Naive thymus-derived CD8-positive, alpha-beta T cell (primary cell): Measurements from ENCODE around the gene ALCAM. TPM values are rescaled to one million over a fixed set of nuclear protein-coding genes. Genes with fewer than 3 reads are reported as not detected.

ENCODE experiments used
- ATAC-seq, 2 donors: fragments of 150-1000 bp; cut with Tn5 transposase in 1 of 2; sonication (Bioruptor Pico), chemical (Tn5 transposase) in 1 of 2; 1 replicate in 1 of 2; 2 replicates in 1 of 2; pipeline ENCODE4 v1.10.0; 2021; ENCODE audit warnings: mild to moderate bottlenecking in 2 of 2, moderate library complexity in 2 of 2
- POLR2A ChIA-PET: fragments of 350-600 bp; sonication (Branson Sonifier 250); formaldehyde crosslinking; loops from one replicate; lab custom pipeline; 2021; ENCODE audit warnings: antibody characterized with exemption; lab: Charles Lee
- DNase-seq, 10 donors: peaks; one replicate each; pipeline versions ENCODE4 v3.0.0 to v3.0.0-alpha.2; 2020 to 2022
- H3K27ac Mint-ChIP-seq, 10 donors: one replicate each; pipeline ENCODE4 v1.8.0; 2020 to 2022; ENCODE audit warnings: mild to moderate bottlenecking in 10 of 10, mixed read lengths in 10 of 10, moderate library complexity in 4 of 10, inconsistent platforms in 1 of 10
- H3K27me3 Mint-ChIP-seq, 5 donors: one replicate each; pipeline ENCODE4 v1.8.0; 2021 to 2022; ENCODE audit warnings: mixed read lengths in 5 of 5
- H3K36me3 Mint-ChIP-seq, 3 donors: one replicate each; pipeline ENCODE4 v1.8.0; 2020 to 2022; ENCODE audit warnings: mixed read lengths in 3 of 3, mild to moderate bottlenecking in 2 of 3, inconsistent platforms in 1 of 3
- H3K4me1 Mint-ChIP-seq, 4 donors: one replicate each; pipeline ENCODE4 v1.8.0; 2021 to 2022; ENCODE audit warnings: mixed read lengths in 4 of 4
- H3K4me3 Mint-ChIP-seq, 10 donors: one replicate each; pipeline ENCODE4 v1.8.0; 2020 to 2022; ENCODE audit warnings: mild to moderate bottlenecking in 10 of 10, mixed read lengths in 10 of 10, moderate library complexity in 6 of 10, inconsistent platforms in 1 of 10
- H3K9me3 Mint-ChIP-seq, 9 donors: one replicate each; pipeline ENCODE4 v1.8.0; 2020 to 2022; ENCODE audit warnings: mixed read lengths in 9 of 9, mild to moderate bottlenecking in 3 of 9, inconsistent platforms in 1 of 9, moderate library complexity in 1 of 9
- polyA plus RNA-seq, 3 donors: library from polyadenylated mRNA; unstranded; fragments of 300-500 nt; fragmentation: Illumina TruSeq; gene quantifications; one replicate each; pipeline ENCODE4 v1.2.3, GENCODE V29; 2021
- total RNA-seq, 8 experiments: library from RNA in 2 of 8; stranded (reverse) in 2 of 8; gene quantifications; one replicate each; pipeline ENCODE4 v1.2.3 and lab custom pipeline; 2021 to 2026

The ALCAM gene
- total and polyA plus RNA-seq, 5 experiments from 2014 or later = 0.41 to 3.1 (median 1.8) TPM

GRCh38 chr3:105362021-105362665 lies 4.6 kb upstream of the ALCAM start:
- Mint-ChIP-seq H3K36me3 (no peaks in the 10 kb centered on the region), H3K4me1 (peaks cover 10 to 15% (median 12%) of the 10 kb centered on the region in 4 donors), H3K4me3 (no peak overlapping the region), H3K9me3 (no peaks in the 10 kb centered on the region), H3K27ac (no peak overlapping the region), H3K27me3 (peaks cover 9 to 24% (median 11%) of the 10 kb centered on the region in 5 donors)
- POLR2A ChIA-PET = no interaction called here
- ATAC-seq (no peak), DNase-seq (no peak)

GRCh38 chr3:105364128-105364527 lies 2.6 kb upstream of the ALCAM start:
- POLR2A ChIA-PET = no interaction called here
- no peak overlapping the region for H3K27ac Mint-ChIP-seq
- no peak overlapping the region for H3K4me3 Mint-ChIP-seq
- no peak for ATAC-seq
- H3K36me3 Mint-ChIP-seq = no peaks in the 10 kb centered on the region
- H3K27me3 Mint-ChIP-seq = peaks cover 8 to 21% (median 10%) of the 10 kb centered on the region in 5 donors
- DNase-seq = no peak
- no peaks in the 10 kb centered on the region for H3K9me3 Mint-ChIP-seq
- H3K4me1 Mint-ChIP-seq = peaks cover 21 to 30% (median 23%) of the 10 kb centered on the region in 4 donors

- ATAC-seq = no peak
- no peak for DNase-seq
- H3K4me1 Mint-ChIP-seq = peaks cover 24 to 38% (median 29%) of the 10 kb centered on the region in 4 donors
- no peaks in the 10 kb centered on the region for H3K36me3 Mint-ChIP-seq
- peak overlapping the region in 8 of 10 donors; percentile 15 to 97 (median 91) for H3K4me3 Mint-ChIP-seq
- POLR2A ChIA-PET = no interaction called here
- peaks cover 7 to 19% (median 10%) of the 10 kb centered on the region in 5 donors for H3K27me3 Mint-ChIP-seq
- H3K27ac Mint-ChIP-seq = no peak overlapping the region
- H3K9me3 Mint-ChIP-seq = no peaks in the 10 kb centered on the region
Measured at GRCh38 chr3:105365081-105365390, 1.7 kb upstream of the ALCAM start.

- POLR2A ChIA-PET = no interaction called here
- DNase-seq (peak in 2 of 10 donors; percentile 5 to 12), ATAC-seq (no peak)
- H3K4me1 Mint-ChIP-seq = peaks cover 24 to 38% (median 29%) of the 10 kb centered on the region in 4 donors
- H3K36me3 Mint-ChIP-seq = no peaks in the 10 kb centered on the region
- H3K4me3 Mint-ChIP-seq = peak overlapping the region; percentile 84 to 97 (median 91)
- peaks cover 7 to 19% (median 10%) of the 10 kb centered on the region in 5 donors for H3K27me3 Mint-ChIP-seq
- H3K27ac Mint-ChIP-seq = peak overlapping the region in 5 of 10 donors; percentile 12 to 76 (median 57)
- H3K9me3 Mint-ChIP-seq = no peaks in the 10 kb centered on the region
Measured at GRCh38 chr3:105365391-105366325, 1.1 kb upstream of the ALCAM start.

GRCh38 chr3:105367063-105367405 lies 325 bp downstream of the ALCAM start:
- H3K36me3 Mint-ChIP-seq = no peaks in the 10 kb centered on the region
- H3K9me3 Mint-ChIP-seq = no peaks in the 10 kb centered on the region
- peak in 1 of 2 donors; percentile 13 for ATAC-seq
- H3K4me1 Mint-ChIP-seq = peaks cover 24 to 38% (median 29%) of the 10 kb centered on the region in 4 donors
- peak overlapping the region; percentile 84 to 98 (median 92) for H3K4me3 Mint-ChIP-seq
- peaks cover 0 to 19% (median 6%) of the 10 kb centered on the region in 5 donors for H3K27me3 Mint-ChIP-seq
- H3K27ac Mint-ChIP-seq = peak overlapping the region in 7 of 10 donors; percentile 18 to 96 (median 82)
- POLR2A ChIA-PET = no interaction called here
- peak in 8 of 10 donors; percentile 1 to 67 (median 28) for DNase-seq

- Mint-ChIP-seq H3K4me1 (peaks cover 24 to 38% (median 29%) of the 10 kb centered on the region in 4 donors), H3K4me3 (peak overlapping the region; percentile 84 to 98 (median 95)), H3K36me3 (no peaks in the 10 kb centered on the region), H3K9me3 (no peaks in the 10 kb centered on the region), H3K27me3 (peaks cover 0 to 19% (median 6%) of the 10 kb centered on the region in 5 donors), H3K27ac (peak overlapping the region; percentile 73 to 98 (median 95))
- ATAC-seq = peak; percentile 2 to 3
- POLR2A ChIA-PET = no interaction called here
- DNase-seq = peak; percentile 21 to 71 (median 40)
Measured at GRCh38 chr3:105367406-105368213, 901 bp downstream of the ALCAM start.

GRCh38 chr3:105368566-105369499 lies 2.1 kb downstream of the ALCAM start:
- ATAC-seq (peak; percentile 51 to 68), DNase-seq (peak; percentile 35 to 87 (median 76))
- POLR2A ChIA-PET = no interaction called here
- Mint-ChIP-seq H3K4me1 (peaks cover 24 to 38% (median 29%) of the 10 kb centered on the region in 4 donors), H3K36me3 (no peaks in the 10 kb centered on the region), H3K27me3 (peaks cover 0 to 13% (median 6%) of the 10 kb centered on the region in 5 donors), H3K27ac (peak overlapping the region; percentile 73 to 99 (median 96)), H3K4me3 (peak overlapping the region; percentile 84 to 98 (median 95)), H3K9me3 (no peaks in the 10 kb centered on the region)

- Mint-ChIP-seq H3K4me3 (peak overlapping the region; percentile 84 to 98 (median 95)), H3K4me1 (peaks cover 24 to 38% (median 29%) of the 10 kb centered on the region in 4 donors), H3K27me3 (peaks cover 0 to 10% (median 5%) of the 10 kb centered on the region in 5 donors), H3K36me3 (no peaks in the 10 kb centered on the region), H3K9me3 (no peaks in the 10 kb centered on the region), H3K27ac (peak overlapping the region; percentile 73 to 99 (median 96))
- ATAC-seq (peak; percentile 16 to 17), DNase-seq (peak; percentile 0 to 67 (median 34))
- POLR2A ChIA-PET = no interaction called here
Measured at GRCh38 chr3:105369500-105370371, 3.0 kb downstream of the ALCAM start.

GRCh38 chr3:105373383-105373782 lies 6.7 kb downstream of the ALCAM start:
- no peaks in the 10 kb centered on the region for H3K36me3 Mint-ChIP-seq
- no peaks in the 10 kb centered on the region for H3K9me3 Mint-ChIP-seq
- peaks cover 7 to 21% (median 12%) of the 10 kb centered on the region in 4 donors for H3K4me1 Mint-ChIP-seq
- DNase-seq = no peak
- POLR2A ChIA-PET = no interaction called here
- peaks cover 0 to 4% (median 0%) of the 10 kb centered on the region in 5 donors for H3K27me3 Mint-ChIP-seq
- H3K27ac Mint-ChIP-seq = no peak overlapping the region
- no peak for ATAC-seq
- no peak overlapping the region for H3K4me3 Mint-ChIP-seq

GRCh38 chr3:105375750-105376511 lies 9.2 kb downstream of the ALCAM start:
- Mint-ChIP-seq H3K27ac (no peak overlapping the region), H3K4me1 (peaks cover 0 to 7% (median 0%) of the 10 kb centered on the region in 4 donors), H3K27me3 (peaks cover 0 to 4% (median 0%) of the 10 kb centered on the region in 5 donors), H3K36me3 (no peaks in the 10 kb centered on the region), H3K4me3 (peak overlapping the region in 1 of 10 donors; percentile 46), H3K9me3 (no peaks in the 10 kb centered on the region)
- POLR2A ChIA-PET = no interaction called here
- DNase-seq = no peak
- ATAC-seq = no peak
